HFFc6 (cell line): ENCODE measurements around the gene TMEM161B. TPM values are rescaled to one million over a fixed set of nuclear protein-coding genes. Genes with fewer than 3 reads are reported as not detected.
A peak's percentile ranks its signal among the peaks of the same experiment; 100 is the strongest.

ENCODE experiments used
- DNase-seq: peaks from one replicate; pipeline ENCODE4 v3.0.0-alpha.2; 2018
- H3K27ac Mint-ChIP-seq: 2 replicates; pipeline ENCODE4 v1.8.0; 2020; ENCODE audit warnings: mild to moderate bottlenecking, mixed read lengths
- H3K27me3 Mint-ChIP-seq: 2 replicates; pipeline ENCODE4 v1.8.0; 2021; ENCODE audit warnings: mild to moderate bottlenecking, moderate library complexity, mixed read lengths; ENCODE audit not compliant: insufficient read depth
- H3K36me3 Mint-ChIP-seq: 2 replicates; pipeline ENCODE4 v1.8.0; 2021; ENCODE audit warnings: low read depth, mixed read lengths
- H3K4me1 Mint-ChIP-seq: 2 replicates; pipeline ENCODE4 v1.8.0; 2020; ENCODE audit warnings: low read depth, mixed read lengths
- H3K4me3 Mint-ChIP-seq: 2 replicates; pipeline ENCODE4 v1.8.0; 2020; ENCODE audit warnings: mild to moderate bottlenecking, moderate library complexity, mixed read lengths
- H3K9me3 Mint-ChIP-seq: 2 replicates; pipeline ENCODE4 v1.8.0; 2020; ENCODE audit warnings: mild to moderate bottlenecking, mixed read lengths
- CTCF ChIP-seq: fragments of 200-600 bp; sonication (generic); IDR thresholded peaks from 2 replicates; pipeline ENCODE4 v1.5.0; 2021; ENCODE audit warnings: antibody characterized with exemption, mild to moderate bottlenecking
- long read RNA-seq: library from polyadenylated mRNA; unstranded; transcript quantifications from one replicate; pipeline ENCODE4 v2.0.0, GENCODE V29; 2019
- total RNA-seq, 6 experiments: library from RNA; stranded (reverse); fragmentation: NEBNext Ultra II Directional; extraction: Animal tissue kit (Norgen Biotek cat#: 25700); gene quantifications; 2 replicates in 1 of 6; 3 replicates in 5 of 6; pipeline ENCODE4 v1.2.3, GENCODE V29; 2021

The TMEM161B gene
- 10 to 100 TPM in 2 of 6 experiments, 1 to 10 TPM in 4; 9.0 to 12.0 (median 9.5) TPM for total RNA-seq
- long read RNA-seq, partial matches to known transcripts, result 1 of 7 reads
- long read RNA-seq, other reads (novel, unspliced or antisense), result 2 of 7 reads

GRCh38 chr5:88268385-88269184, at the start of gene TMEM161B:
Gene TMEM161B (minus strand): TSS chr5:88268845. CDS start chr5:88268723, 122 bp downstream.
- H3K4me1 Mint-ChIP-seq, result peaks cover 35% of the 10 kb centered on the region
- H3K36me3 Mint-ChIP-seq, result peaks cover 27% of the 10 kb centered on the region
- peak within 1 kb of the TSS; percentile 99 for H3K4me3 Mint-ChIP-seq
- no peak for TF ChIP-seq CTCF
- H3K27me3 Mint-ChIP-seq, result no peaks in the 10 kb centered on the region
- DNase-seq, result peak; percentile 70
- peak within 1 kb of the TSS; percentile 93 for H3K27ac Mint-ChIP-seq
- H3K9me3 Mint-ChIP-seq, result peaks cover 3% of the 10 kb centered on the region; the same call in 1 of the 2 replicates

- Mint-ChIP-seq H3K36me3 (no peaks in the 10 kb centered on the region), H3K27me3 (peaks cover 1% of the 10 kb centered on the region; the same call in 1 of the 2 replicates), H3K27ac (no peak overlapping the region), H3K4me1 (no peaks in the 10 kb centered on the region), H3K4me3 (no peak overlapping the region), H3K9me3 (no peaks in the 10 kb centered on the region; the same call in 1 of the 2 replicates)
- TF ChIP-seq CTCF, result no peak
- no peak for DNase-seq
Observed at GRCh38 chr5:88304356-88304755, 35.7 kb upstream of the TMEM161B start.

- Mint-ChIP-seq H3K9me3 (no peaks in the 10 kb centered on the region), H3K4me1 (no peaks in the 10 kb centered on the region), H3K27me3 (no peaks in the 10 kb centered on the region), H3K4me3 (no peak overlapping the region), H3K36me3 (no peaks in the 10 kb centered on the region), H3K27ac (no peak overlapping the region)
- TF ChIP-seq CTCF, result no peak
- peak; percentile 10 for DNase-seq
Observed at GRCh38 chr5:88298425-88298824, 29.8 kb upstream of the TMEM161B start.

GRCh38 chr5:88290801-88291200, 22.2 kb upstream of the TMEM161B start:
- Mint-ChIP-seq H3K4me3 (no peak overlapping the region), H3K27me3 (no peaks in the 10 kb centered on the region), H3K4me1 (no peaks in the 10 kb centered on the region), H3K9me3 (no peaks in the 10 kb centered on the region), H3K36me3 (no peaks in the 10 kb centered on the region), H3K27ac (no peak overlapping the region)
- no peak for DNase-seq
- no peak for TF ChIP-seq CTCF

GRCh38 chr5:88288528-88289197, 20.0 kb upstream of the TMEM161B start:
- Mint-ChIP-seq H3K27ac (no peak overlapping the region), H3K4me1 (no peaks in the 10 kb centered on the region), H3K4me3 (no peak overlapping the region), H3K9me3 (no peaks in the 10 kb centered on the region), H3K27me3 (no peaks in the 10 kb centered on the region), H3K36me3 (no peaks in the 10 kb centered on the region)
- no peak for TF ChIP-seq CTCF
- DNase-seq, result no peak
